Measurements from ENCODE around the gene SLC15A3. TPM values are rescaled to one million over a fixed set of nuclear protein-coding genes. Genes with fewer than 3 reads are reported as not detected.

Gene SLC15A3
- total RNA-seq, 2 experiments from 2014 or later: 2.0 to 2.2 TPM

DNA sequence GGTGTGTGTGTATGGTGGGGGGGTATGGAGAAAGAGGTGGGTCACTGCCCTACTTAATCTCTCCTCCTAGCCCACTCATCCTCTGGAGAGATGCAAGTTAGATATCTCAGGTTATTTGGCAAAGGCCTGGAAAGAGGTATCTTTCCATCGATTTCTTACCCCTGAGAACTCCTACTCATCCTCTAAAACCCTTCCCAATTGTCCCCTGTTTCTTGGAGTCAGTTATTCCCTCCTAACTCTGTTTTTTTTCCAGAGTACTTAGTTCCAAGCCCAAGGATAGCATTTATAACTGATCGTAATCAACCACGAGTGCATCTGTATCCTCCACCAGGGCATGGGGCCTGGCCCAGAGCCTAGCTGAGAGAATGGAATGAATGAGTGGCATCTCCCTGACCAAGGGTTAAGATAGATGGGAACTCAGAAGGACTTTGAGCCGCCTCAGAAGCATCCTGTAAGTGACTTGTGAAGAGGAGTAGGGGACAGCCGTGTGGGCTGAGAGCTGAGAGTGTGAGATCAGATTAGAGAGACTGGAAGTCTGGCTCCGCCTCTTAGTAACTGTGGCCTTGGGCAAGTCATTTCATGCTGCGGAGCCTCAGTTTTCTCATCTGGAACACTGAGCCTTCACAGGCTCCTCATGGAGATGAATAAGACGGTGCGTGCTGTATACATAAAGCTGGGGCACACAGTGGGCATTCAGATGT, 35.8 kb upstream of the SLC15A3 start:
- ChIA-PET CTCF (interaction anchor here (0.6 to 1.2 kb wide), 4 partner anchors 9 to 89 kb away, joined by 3 to 4 read pairs (median 3); no protein-coding TSS in a partner anchor), POLR2A (interaction anchor here (0.7 to 1.5 kb wide), 5 partner anchors 9 to 129 kb away, joined by 3 to 7 read pairs (median 3); no protein-coding TSS in a partner anchor)
- Mint-ChIP-seq H3K4me3 (peak overlapping the region; percentile 38), H3K4me1 (ENCODE audit: low read depth) (peaks cover 81% of the 10 kb centered on the region), H3K9me3 (ENCODE audit: insufficient read depth) (no peaks in the 10 kb centered on the region), H3K27me3 (ENCODE audit: low read depth) (no peaks in the 10 kb centered on the region), H3K27ac (peak overlapping the region; percentile 92), H3K36me3 (ENCODE audit: low read depth) (peaks cover 73% of the 10 kb centered on the region)
- DNase-seq (peak; percentile 62), ATAC-seq (peak; percentile 41)

DNA sequence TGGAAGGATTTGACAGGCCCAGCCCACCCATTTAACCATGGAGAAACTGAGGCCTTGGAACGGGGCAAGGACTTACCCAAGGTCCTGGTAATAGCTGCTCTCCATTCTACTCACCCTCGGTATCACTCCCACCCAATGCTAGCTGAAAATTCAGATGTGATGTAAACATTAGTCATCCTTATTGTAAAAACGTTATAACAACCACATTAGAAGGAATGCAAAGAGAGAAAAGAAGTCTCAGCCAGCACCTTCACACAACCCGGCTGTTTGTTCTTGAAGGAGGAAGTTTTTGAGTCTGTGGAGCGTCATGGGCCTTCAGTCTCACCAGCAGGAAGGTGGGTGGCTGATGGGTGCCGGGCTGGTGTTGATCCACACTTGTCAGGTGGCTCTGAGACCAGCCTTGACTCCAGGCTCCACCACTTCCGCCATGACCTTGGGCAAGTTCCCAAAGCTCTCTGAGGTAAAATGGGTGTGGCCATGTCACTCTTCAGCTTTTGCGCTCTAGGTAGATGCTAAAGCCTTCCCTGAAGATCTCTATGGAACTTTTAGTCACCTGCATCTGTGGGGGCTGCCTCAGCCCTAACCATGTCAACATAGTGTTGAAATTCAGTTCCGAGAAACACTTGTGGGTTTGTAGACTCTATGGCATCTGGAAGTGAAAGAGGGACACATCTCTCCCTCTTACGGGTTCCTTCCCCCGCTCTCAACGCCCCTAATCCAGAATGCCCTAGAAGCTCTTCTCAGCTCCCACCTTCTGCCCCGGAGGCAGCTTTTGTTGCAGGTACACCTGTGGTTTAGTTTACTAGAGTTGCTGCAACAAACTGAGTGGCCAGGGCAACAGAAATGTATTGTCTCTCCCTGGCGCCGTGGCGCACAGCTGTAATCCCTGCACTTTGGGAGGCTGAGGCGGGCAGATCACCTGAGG, 34.3 kb upstream of the SLC15A3 start:
- ChIA-PET CTCF (interaction anchor here (0.9 to 2.4 kb wide), 10 partner anchors 7 to 125 kb away, joined by 3 to 9 read pairs (median 4); no protein-coding TSS in a partner anchor), POLR2A (interaction anchor here (0.6 to 1.7 kb wide), 17 partner anchors 7 to 149 kb away, joined by 3 to 7 read pairs (median 3); no protein-coding TSS in a partner anchor)
- DNase-seq (peak; percentile 92), ATAC-seq (peak; percentile 84)
- H3K4me1 Mint-ChIP-seq (ENCODE audit: low read depth): peaks cover 90% of the 10 kb centered on the region
- peaks cover 80% of the 10 kb centered on the region for H3K36me3 Mint-ChIP-seq (ENCODE audit: low read depth)
- no peaks in the 10 kb centered on the region for H3K9me3 Mint-ChIP-seq (ENCODE audit: insufficient read depth)
- H3K4me3 Mint-ChIP-seq: peak overlapping the region; percentile 73
- H3K27me3 Mint-ChIP-seq (ENCODE audit: low read depth): no peaks in the 10 kb centered on the region
- peak overlapping the region; percentile 92 for H3K27ac Mint-ChIP-seq

DNA sequence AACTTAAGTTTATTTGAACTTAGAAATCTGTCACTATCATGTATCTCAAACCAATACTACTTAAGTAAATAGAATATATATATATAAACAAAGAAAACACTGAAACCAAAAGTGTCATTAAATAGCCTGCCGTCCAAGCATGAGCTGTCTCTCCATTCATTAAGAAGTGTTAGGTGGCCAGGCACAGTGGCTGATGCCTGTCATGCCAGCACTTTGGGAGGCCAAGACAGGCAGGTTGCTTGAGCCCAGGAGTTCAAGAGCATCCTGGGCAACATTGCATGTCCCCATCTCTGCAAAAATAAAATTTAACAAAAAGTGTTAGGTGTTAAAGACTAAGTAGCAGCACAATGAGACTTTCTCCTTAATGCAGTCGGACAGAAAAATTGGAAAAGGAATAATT, 33.5 kb upstream of the SLC15A3 start:
- no peak for ATAC-seq
- peak overlapping the region; percentile 92 for H3K27ac Mint-ChIP-seq
- POLR2A ChIA-PET: interaction anchor here (0.9 to 1.7 kb wide), 6 partner anchors 19 to 95 kb away, joined by 3 to 7 read pairs (median 4); no protein-coding TSS in a partner anchor
- peak overlapping the region; percentile 73 for H3K4me3 Mint-ChIP-seq
- H3K9me3 Mint-ChIP-seq (ENCODE audit: insufficient read depth): no peaks in the 10 kb centered on the region
- no peaks in the 10 kb centered on the region for H3K27me3 Mint-ChIP-seq (ENCODE audit: low read depth)
- peaks cover 93% of the 10 kb centered on the region for H3K4me1 Mint-ChIP-seq (ENCODE audit: low read depth)
- CTCF ChIA-PET: interaction anchor here (1.3 to 2.4 kb wide), 6 partner anchors 19 to 126 kb away, joined by 4 to 9 read pairs (median 6); no protein-coding TSS in a partner anchor
- DNase-seq: no peak
- peaks cover 81% of the 10 kb centered on the region for H3K36me3 Mint-ChIP-seq (ENCODE audit: low read depth)

GRCh38 chr11:60984636-60985035, 32.7 kb upstream of the SLC15A3 start:
- peaks cover 96% of the 10 kb centered on the region for H3K4me1 Mint-ChIP-seq (ENCODE audit: low read depth)
- H3K36me3 Mint-ChIP-seq (ENCODE audit: low read depth): peaks cover 82% of the 10 kb centered on the region
- H3K4me3 Mint-ChIP-seq: peak overlapping the region; percentile 67
- ChIA-PET CTCF (interaction anchor here (1.1 to 2.4 kb wide), 4 partner anchors 17 to 96 kb away, joined by 3 to 8 read pairs (median 6); no protein-coding TSS in a partner anchor), POLR2A (interaction anchor here (0.9 to 1.7 kb wide), 5 partner anchors 20 to 69 kb away, joined by 3 to 6 read pairs (median 5); no protein-coding TSS in a partner anchor)
- no peaks in the 10 kb centered on the region for H3K27me3 Mint-ChIP-seq (ENCODE audit: low read depth)
- no peak for ATAC-seq
- H3K9me3 Mint-ChIP-seq (ENCODE audit: insufficient read depth): no peaks in the 10 kb centered on the region
- DNase-seq: no peak
- peak overlapping the region; percentile 92 for H3K27ac Mint-ChIP-seq

DNA sequence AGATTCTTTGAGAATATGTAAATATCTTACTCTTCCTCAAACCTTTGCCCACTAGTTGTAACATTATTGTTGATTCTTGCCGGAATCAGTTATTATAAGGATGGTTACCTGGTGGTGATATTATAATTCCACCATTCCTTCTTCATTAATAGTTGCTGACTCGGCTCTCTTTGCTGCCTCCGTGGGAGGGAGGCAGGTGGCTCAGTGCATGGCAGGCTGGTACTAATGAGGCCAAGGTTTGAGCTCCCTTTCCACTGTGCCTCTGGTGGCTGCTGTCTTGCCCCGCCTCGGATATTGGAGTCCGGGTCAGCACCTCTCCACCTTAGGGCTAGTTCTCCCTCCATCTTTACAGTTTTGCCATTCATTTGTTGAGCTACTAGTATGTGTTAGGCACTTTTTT, 32.2 kb upstream of the SLC15A3 start:
- ChIA-PET CTCF (interaction anchor here (1.1 to 2.4 kb wide), 3 partner anchors 16 to 69 kb away, joined by 3 to 8 read pairs (median 4); no protein-coding TSS in a partner anchor), POLR2A (interaction anchor here (0.9 to 1.2 kb wide), 3 partner anchors 42 to 69 kb away, joined by 3 to 6 read pairs (median 5); no protein-coding TSS in a partner anchor)
- no peak for ATAC-seq
- Mint-ChIP-seq H3K4me3 (peak overlapping the region; percentile 67), H3K36me3 (ENCODE audit: low read depth) (peaks cover 78% of the 10 kb centered on the region), H3K27ac (peak overlapping the region; percentile 92), H3K4me1 (ENCODE audit: low read depth) (peaks cover 96% of the 10 kb centered on the region), H3K9me3 (ENCODE audit: insufficient read depth) (no peaks in the 10 kb centered on the region), H3K27me3 (ENCODE audit: low read depth) (no peaks in the 10 kb centered on the region)
- no peak for DNase-seq

DNA sequence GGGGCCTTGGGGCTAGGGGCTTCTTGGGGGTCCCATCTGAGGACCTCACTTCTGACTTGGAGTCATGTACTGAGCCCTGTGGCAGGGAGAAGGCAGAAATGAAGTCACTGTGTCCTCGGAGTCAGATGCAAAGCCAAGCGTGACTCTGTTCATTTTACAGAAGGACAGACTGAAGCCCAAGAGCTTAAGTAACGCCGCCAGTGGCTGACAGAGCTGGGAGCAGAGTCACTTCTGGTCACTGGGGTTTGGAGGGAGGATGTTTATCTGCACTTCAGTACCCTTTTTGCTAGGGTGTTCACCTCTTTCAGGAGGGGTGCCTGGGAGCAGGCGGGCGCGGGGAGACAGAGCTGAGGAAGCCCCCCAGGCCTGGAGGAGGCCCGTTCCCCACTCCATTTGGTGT, 30.2 kb upstream of the SLC15A3 start:
- peaks cover 78% of the 10 kb centered on the region for H3K36me3 Mint-ChIP-seq (ENCODE audit: low read depth)
- POLR2A ChIA-PET: interaction anchor here (0.7 to 2.5 kb wide), 5 partner anchors 11 to 121 kb away, joined by 3 to 6 read pairs (median 4); partner anchors contain the start of genes CD5 and CD6
- CTCF ChIA-PET: interaction anchor here (0.8 to 1.3 kb wide), 4 partner anchors 44 to 132 kb away, joined by 3 to 4 read pairs (median 3); no protein-coding TSS in a partner anchor
- peak overlapping the region; percentile 90 for H3K27ac Mint-ChIP-seq
- no peaks in the 10 kb centered on the region for H3K9me3 Mint-ChIP-seq (ENCODE audit: insufficient read depth)
- DNase-seq (peak; percentile 60), ATAC-seq (peak; percentile 4)
- H3K27me3 Mint-ChIP-seq (ENCODE audit: low read depth): no peaks in the 10 kb centered on the region
- peak overlapping the region; percentile 67 for H3K4me3 Mint-ChIP-seq
- peaks cover 96% of the 10 kb centered on the region for H3K4me1 Mint-ChIP-seq (ENCODE audit: low read depth)

DNA sequence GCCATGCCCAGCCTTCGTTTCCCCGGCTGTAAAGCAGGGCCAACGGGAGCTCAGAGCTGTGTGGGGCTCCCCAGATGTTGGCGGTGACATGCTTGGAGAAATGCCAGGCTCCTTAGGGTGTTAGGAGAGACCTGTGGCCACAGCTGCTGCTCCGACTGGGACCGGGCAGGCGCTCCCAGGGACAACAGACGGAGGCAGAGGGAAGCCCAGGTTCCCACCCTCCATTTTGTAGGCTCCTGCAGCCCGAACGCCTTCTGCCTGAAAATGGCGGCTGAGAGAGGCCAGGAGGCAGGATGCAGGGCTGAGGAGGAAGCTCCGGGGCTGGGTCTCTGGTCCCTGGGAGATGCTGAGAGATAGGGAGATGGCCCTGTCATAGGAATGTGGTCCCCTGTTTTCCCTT, 29.5 kb upstream of the SLC15A3 start:
- CTCF ChIA-PET: interaction anchor here (0.8 to 1.0 kb wide), 2 partner anchors 44 to 63 kb away, joined by 3 read pairs; no protein-coding TSS in a partner anchor
- no peak for DNase-seq
- POLR2A ChIA-PET: interaction anchor here (0.6 to 2.5 kb wide), 4 partner anchors 10 to 120 kb away, joined by 3 to 6 read pairs (median 4); partner anchors contain the start of gene CD6
- H3K4me3 Mint-ChIP-seq: peak overlapping the region; percentile 50
- peaks cover 95% of the 10 kb centered on the region for H3K4me1 Mint-ChIP-seq (ENCODE audit: low read depth)
- peak overlapping the region; percentile 82 for H3K27ac Mint-ChIP-seq
- peaks cover 82% of the 10 kb centered on the region for H3K36me3 Mint-ChIP-seq (ENCODE audit: low read depth)
- H3K9me3 Mint-ChIP-seq (ENCODE audit: insufficient read depth): no peaks in the 10 kb centered on the region
- ATAC-seq: no peak
- H3K27me3 Mint-ChIP-seq (ENCODE audit: low read depth): no peaks in the 10 kb centered on the region

GRCh38 chr11:60978546-60979380, 26.8 kb upstream of the SLC15A3 start:
- Mint-ChIP-seq H3K36me3 (ENCODE audit: low read depth) (peaks cover 80% of the 10 kb centered on the region), H3K9me3 (ENCODE audit: insufficient read depth) (no peaks in the 10 kb centered on the region), H3K27ac (peak overlapping the region; percentile 94), H3K4me1 (ENCODE audit: low read depth) (peaks cover 89% of the 10 kb centered on the region), H3K27me3 (ENCODE audit: low read depth) (no peaks in the 10 kb centered on the region), H3K4me3 (peak overlapping the region; percentile 63)
- ChIA-PET CTCF (interaction anchor here (0.8 to 4.0 kb wide), 11 partner anchors 8 to 151 kb away, joined by 3 to 22 read pairs (median 3); partner anchors contain the start of genes CD5 and TMEM109), POLR2A (interaction anchor here (0.8 to 2.7 kb wide), 4 partner anchors 8 to 63 kb away, joined by 3 to 8 read pairs (median 4); no protein-coding TSS in a partner anchor)
- DNase-seq (peak; percentile 65), ATAC-seq (peak; percentile 68)

DNA sequence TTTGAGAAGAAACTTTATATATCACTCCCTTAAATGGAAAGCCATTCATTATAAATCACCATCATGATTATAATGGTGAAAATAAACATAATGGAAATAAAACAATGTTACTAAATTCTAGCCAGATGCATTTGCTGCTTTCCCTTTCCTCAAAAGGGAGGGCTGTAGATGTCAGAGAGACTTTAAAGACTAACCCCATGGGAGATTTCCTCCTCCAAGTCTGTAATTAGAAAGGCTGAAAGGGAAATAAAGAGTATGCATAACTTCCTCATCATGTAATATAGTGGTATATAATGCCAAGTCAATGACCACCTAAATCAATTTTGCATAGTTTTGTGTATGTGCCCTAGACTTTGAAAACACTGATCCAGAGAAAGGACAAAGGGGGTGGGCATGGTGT, 25.9 kb upstream of the SLC15A3 start:
- H3K4me1 Mint-ChIP-seq (ENCODE audit: low read depth): peaks cover 81% of the 10 kb centered on the region
- POLR2A ChIA-PET: interaction anchor here (1.1 to 2.7 kb wide), 3 partner anchors 27 to 64 kb away, joined by 3 to 8 read pairs (median 5); no protein-coding TSS in a partner anchor
- H3K27ac Mint-ChIP-seq: peak overlapping the region; percentile 94
- peaks cover 80% of the 10 kb centered on the region for H3K36me3 Mint-ChIP-seq (ENCODE audit: low read depth)
- H3K9me3 Mint-ChIP-seq (ENCODE audit: insufficient read depth): no peaks in the 10 kb centered on the region
- no peaks in the 10 kb centered on the region for H3K27me3 Mint-ChIP-seq (ENCODE audit: low read depth)
- no peak for DNase-seq
- peak overlapping the region; percentile 63 for H3K4me3 Mint-ChIP-seq
- CTCF ChIA-PET: interaction anchor here (1.1 to 4.0 kb wide), 5 partner anchors 9 to 281 kb away, joined by 3 to 22 read pairs (median 5); partner anchors contain the start of gene CD5
- ATAC-seq: no peak

DNA sequence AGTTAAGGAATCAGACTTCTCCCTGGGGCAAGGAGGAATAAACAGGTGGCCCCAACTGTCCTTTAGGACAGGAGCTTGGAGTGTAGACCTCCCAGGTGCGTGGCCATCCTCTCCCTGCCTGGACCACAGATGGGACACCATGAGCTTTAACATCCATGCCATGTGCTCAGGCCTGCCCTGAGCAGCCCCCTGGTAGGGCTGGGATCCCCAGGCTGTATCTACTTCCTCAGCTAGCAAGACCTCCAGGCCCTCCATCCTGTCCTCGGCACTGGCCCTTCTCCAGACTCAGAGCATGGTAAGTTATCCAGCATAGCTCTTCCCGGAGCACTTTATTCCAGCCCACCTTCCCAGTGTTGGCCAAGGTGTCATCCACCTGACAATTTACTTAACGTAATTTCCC, 25.2 kb upstream of the SLC15A3 start:
- ChIA-PET POLR2A (interaction anchor here (1.0 to 2.7 kb wide), 4 partner anchors 28 to 104 kb away, joined by 3 to 8 read pairs (median 4); no protein-coding TSS in a partner anchor), CTCF (interaction anchor here (0.9 to 4.0 kb wide), 5 partner anchors 8 to 282 kb away, joined by 3 to 22 read pairs (median 5); no protein-coding TSS in a partner anchor)
- no peaks in the 10 kb centered on the region for H3K9me3 Mint-ChIP-seq (ENCODE audit: insufficient read depth)
- DNase-seq (no peak), ATAC-seq (no peak)
- H3K27me3 Mint-ChIP-seq (ENCODE audit: low read depth): no peaks in the 10 kb centered on the region
- peak overlapping the region; percentile 63 for H3K4me3 Mint-ChIP-seq
- H3K27ac Mint-ChIP-seq: peak overlapping the region; percentile 94
- H3K36me3 Mint-ChIP-seq (ENCODE audit: low read depth): peaks cover 81% of the 10 kb centered on the region
- H3K4me1 Mint-ChIP-seq (ENCODE audit: low read depth): peaks cover 74% of the 10 kb centered on the region

Data from activated CD8-positive, alpha-beta T cell treated with anti-CD3 and anti-CD28 coated beads, Interleukin-2, amount 10 ng/mL, durations not matched to agents 7 days and 5 days (primary cell).